ENCODE data around the gene ZNF189. TPM values are rescaled to one million over a fixed set of nuclear protein-coding genes. Genes with fewer than 3 reads are reported as not detected.

ZNF189 gene
- total and polyA plus RNA-seq, 2 of the 4 experiments (the other 2 are of a cell fraction), result 5.9 to 19.9 TPM

DNA sequence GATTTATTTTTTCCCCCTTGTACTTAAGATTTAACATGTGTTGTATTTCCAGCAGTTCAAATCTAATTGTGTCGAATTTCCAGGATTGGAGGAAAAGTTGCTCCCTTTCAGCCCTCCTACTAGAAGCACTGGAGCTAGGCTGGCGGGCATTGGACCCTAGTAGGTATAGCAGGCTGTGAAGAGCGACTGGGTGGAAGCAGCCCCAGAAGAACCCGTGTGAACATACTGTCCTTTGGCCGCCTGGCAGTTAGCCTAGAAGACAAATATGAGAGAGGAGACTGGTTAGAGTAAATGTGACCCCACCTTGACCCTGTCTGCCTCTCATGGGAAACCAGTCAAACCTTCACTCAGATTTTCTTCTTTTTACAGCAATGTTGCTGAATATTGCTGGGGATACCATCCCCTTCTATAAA, 23.0 kb downstream of the ZNF189 start:
- Histone ChIP-seq H2AK5ac (ENCODE audit: low read depth, low read length) (no peak overlapping the region), H2BK5ac (ENCODE audit: low read depth, low read length, poor library complexity, severe bottlenecking) (no peak overlapping the region), H4K20me1 (ENCODE audit: insufficient read depth, low read length) (no peaks in the 10 kb centered on the region), H4K5ac (ENCODE audit: low read depth, low read length) (no peak overlapping the region), H3K27ac (ENCODE audit: insufficient read depth, low read length) (no peak overlapping the region), H3K9me1 (ENCODE audit: insufficient read depth, low read length) (no peaks in the 10 kb centered on the region), H4K8ac (ENCODE audit: low read depth in 2 of 2, low read length in 2 of 2) (no peak overlapping the region), H3K4me3 (ENCODE audit: insufficient read depth, low read depth, low read length) (no peak overlapping the region), H3K27me3 (ENCODE audit: control insufficient read depth, insufficient read depth, low read length) (no peaks in the 10 kb centered on the region), H4K91ac (ENCODE audit: insufficient read depth, low read depth, low read length) (no peak overlapping the region), H2AK9ac (replicated peaks; ENCODE audit: low read depth, low read length, poor library complexity) (no peak overlapping the region), H3K4ac (ENCODE audit: low read depth, low read length) (no peak overlapping the region), H3K79me1 (ENCODE audit: low read depth in 1 of 2, low read length in 2 of 2) (no peaks in the 10 kb centered on the region), H3K36me3 (ENCODE audit: control insufficient read depth, insufficient read depth, low read length) (no peaks in the 10 kb centered on the region), H3K9me3 (ENCODE audit: control insufficient read depth, insufficient read depth, low read length) (no peaks in the 10 kb centered on the region), H2BK120ac (ENCODE audit: low read depth, low read length) (no peak overlapping the region), H3K4me2 (ENCODE audit: low read depth, low read length) (no peak overlapping the region), H2BK15ac (ENCODE audit: low read depth, low read length) (no peak overlapping the region), H3K56ac (ENCODE audit: extremely low read depth, insufficient read depth, low read length) (no peak overlapping the region), H3K9ac (ENCODE audit: low read depth, low read length) (no peak overlapping the region), H3K14ac (replicated peaks; ENCODE audit: low read depth, low read length) (no peak overlapping the region), H3K23ac (ENCODE audit: low read depth, low read length) (no peak overlapping the region), H3K18ac (ENCODE audit: low read depth, low read length) (no peak overlapping the region), H2BK20ac (ENCODE audit: low read depth, low read length) (no peak overlapping the region), H2AFZ (replicated peaks; ENCODE audit: low read length, poor library complexity) (no peak overlapping the region), H3K4me1 (ENCODE audit: control insufficient read depth, insufficient read depth, low read length) (no peaks in the 10 kb centered on the region)
- ATAC-seq (ENCODE audit: low read depth), result no peak
- dilution Hi-C loops (cut with HindIII; ENCODE audit: low sequenced_read_pairs, unreplicated experiment) (no loop called here), in situ Hi-C loops (cut with MboI; ENCODE audit: low sequenced_read_pairs) (no loop called here), intact Hi-C loops (cut with micrococcal nuclease) (no loop called here)
- BruUV-seq (replicated peaks), result no TSS peak
- no CpG with 5 or more reads among the region's 5 CpGs for WGBS, 2 experiments (ENCODE audit: extremely low coverage in 2 of 2, insufficient read length in 1 of 2)
- POLR2A ChIA-PET (ENCODE audit: unreplicated experiment), result no interaction called here
- no peak for TF ChIP-seq POLR2A (IDR thresholded peaks at IDR 0.05; ENCODE audit: low read depth, low read length)
- no peak for TF ChIP-seq NFE2L2 (IDR thresholded peaks at IDR 0.05; ENCODE audit: low read depth, low read length)
- CTCF ChIA-PET, result interaction anchor here (1.3 to 1.5 kb wide), 2 partner anchors 27 to 33 kb away, joined by 3 read pairs; no protein-coding TSS in a partner anchor
- DNase-seq, result no peak

Data from IMR-90 (cell line).